GM10266 (cell line): ENCODE data around the gene NFATC2.

Experiments
- DNase-seq: peaks from one replicate; pipeline ENCODE4 v3.0.0; 2012; ENCODE audit errors: extremely low spot score
- TF ChIP-seq, protein P1 (sequence below): IDR thresholded peaks from 2 replicates; pipeline ENCODE4 v1.5.1; 2012; ENCODE audit warnings: mild to moderate bottlenecking, low read depth; ENCODE audit not compliant: control insufficient read depth, insufficient read depth; ENCODE audit errors: missing control alignments

Gene NFATC2

DNA sequence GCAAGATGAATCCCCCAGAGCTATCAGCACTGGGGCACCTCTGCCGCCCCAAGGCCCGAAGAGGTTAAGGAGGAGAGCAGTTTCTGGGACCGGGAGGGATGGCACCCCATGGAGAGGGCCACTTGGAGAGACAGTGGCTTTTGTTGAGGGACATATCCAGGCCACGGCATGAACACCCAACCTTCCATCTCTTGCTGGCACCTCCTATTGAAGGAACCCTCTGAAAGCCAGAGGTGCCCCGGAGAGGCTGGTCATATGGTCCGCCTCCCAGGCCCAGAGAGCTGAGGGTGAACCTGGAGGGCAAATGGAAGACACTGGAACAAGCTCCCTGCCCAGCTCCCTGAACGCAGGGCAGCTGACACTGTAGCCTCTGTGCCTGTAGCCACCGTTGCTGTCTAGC lies 167.0 kb downstream of the NFATC2 start:
- TF ChIP-seq, protein P1, sequence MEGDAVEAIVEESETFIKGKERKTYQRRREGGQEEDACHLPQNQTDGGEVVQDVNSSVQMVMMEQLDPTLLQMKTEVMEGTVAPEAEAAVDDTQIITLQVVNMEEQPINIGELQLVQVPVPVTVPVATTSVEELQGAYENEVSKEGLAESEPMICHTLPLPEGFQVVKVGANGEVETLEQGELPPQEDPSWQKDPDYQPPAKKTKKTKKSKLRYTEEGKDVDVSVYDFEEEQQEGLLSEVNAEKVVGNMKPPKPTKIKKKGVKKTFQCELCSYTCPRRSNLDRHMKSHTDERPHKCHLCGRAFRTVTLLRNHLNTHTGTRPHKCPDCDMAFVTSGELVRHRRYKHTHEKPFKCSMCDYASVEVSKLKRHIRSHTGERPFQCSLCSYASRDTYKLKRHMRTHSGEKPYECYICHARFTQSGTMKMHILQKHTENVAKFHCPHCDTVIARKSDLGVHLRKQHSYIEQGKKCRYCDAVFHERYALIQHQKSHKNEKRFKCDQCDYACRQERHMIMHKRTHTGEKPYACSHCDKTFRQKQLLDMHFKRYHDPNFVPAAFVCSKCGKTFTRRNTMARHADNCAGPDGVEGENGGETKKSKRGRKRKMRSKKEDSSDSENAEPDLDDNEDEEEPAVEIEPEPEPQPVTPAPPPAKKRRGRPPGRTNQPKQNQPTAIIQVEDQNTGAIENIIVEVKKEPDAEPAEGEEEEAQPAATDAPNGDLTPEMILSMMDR: no peak
- no peak for DNase-seq

DNA sequence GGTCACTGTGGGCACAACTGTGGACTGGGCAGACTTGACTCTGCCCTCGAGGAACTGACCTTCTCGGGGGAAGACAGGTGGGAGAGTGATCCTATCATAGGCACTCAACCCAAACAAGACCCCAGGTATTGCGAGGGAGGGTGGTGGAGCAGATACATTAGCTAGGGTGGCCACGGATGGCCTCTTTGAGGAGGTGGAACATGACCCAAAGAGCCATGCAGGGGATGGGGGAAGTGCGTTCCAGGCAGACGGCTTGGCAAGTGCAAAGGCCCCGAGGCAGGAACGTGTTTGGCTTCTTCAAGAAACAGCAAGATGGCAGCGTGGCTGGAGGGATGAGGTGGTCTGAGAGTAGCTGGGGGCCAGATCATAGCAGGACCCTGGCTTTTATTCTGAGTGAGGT lies 167.6 kb downstream of the NFATC2 start:
- TF ChIP-seq, protein P1: no peak
- no peak for DNase-seq

DNA sequence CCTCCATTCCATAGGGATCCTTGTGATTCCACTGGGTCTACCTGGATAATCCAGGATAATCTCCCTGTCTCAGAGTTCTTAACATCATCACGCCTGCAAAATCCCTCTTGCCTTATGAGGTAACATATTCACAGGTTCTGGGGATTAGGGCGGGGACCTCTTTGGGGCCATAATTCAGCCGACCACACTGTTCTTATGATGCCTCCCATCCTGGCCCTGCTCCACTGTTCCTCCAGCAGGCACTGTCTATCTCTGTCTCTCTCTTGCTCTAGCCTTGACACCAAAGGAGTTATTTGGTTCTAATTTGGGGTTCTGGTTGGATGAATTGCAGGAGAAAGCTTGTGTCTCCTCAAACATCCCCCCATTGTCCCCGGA lies 168.1 kb downstream of the NFATC2 start:
- no peak for DNase-seq
- TF ChIP-seq, protein P1: no peak

DNA sequence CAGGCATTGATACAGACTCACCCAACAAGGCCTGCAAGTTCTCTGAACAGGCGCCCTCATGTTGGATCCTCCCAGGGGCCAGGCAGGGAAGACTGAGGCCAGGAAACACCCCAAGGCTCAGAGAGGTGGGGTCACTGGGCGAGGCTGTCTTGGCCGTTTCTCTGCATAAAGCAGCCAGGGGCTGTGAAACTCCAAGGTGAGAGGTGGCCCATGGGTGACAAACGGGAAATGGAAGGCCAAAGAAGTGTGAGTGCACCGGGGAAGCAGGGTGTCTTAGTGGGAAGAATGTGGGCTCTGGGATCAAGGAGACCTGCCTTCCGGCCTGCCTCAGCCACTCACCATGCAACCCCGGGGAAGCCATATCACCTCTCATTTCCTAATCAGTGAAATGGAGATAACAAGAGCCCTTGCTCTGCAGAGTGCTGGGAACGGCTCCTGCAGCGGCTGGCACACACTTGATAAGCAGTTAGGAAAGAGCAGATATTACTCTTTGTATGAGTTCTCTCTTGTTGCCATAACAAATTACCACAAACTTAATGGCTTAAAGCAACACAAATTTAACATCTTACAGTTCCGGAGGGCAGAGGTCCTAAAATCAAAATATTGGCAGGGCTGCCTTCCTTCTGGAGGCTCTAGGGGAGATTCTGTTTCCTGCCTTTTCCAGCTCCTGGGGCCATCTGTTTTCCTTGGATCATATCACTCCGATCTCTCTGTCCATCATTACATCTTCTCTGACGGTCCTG lies 168.6 kb downstream of the NFATC2 start:
- DNase-seq: no peak
- TF ChIP-seq, protein P1: no peak

DNA sequence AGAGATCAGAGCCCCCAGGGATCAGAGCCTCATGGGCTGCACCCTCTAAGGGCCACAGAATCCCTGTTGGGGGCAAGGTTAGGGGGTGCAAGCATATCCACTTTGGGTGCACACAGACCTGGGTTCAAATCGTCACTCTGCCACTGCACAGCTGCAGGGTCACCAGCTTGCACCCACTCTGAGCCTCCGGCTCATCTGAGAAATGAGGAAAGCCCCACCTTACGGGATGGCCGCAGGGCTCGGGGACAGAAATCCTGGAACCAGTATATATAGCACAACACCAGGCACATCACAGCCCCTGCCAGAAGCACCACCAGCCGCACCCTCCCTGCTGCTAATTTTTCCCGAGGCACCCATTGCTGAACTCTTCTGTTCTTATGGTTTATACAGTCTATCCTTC lies 169.6 kb downstream of the NFATC2 start:
- TF ChIP-seq, protein P1: no peak
- DNase-seq: no peak

DNA sequence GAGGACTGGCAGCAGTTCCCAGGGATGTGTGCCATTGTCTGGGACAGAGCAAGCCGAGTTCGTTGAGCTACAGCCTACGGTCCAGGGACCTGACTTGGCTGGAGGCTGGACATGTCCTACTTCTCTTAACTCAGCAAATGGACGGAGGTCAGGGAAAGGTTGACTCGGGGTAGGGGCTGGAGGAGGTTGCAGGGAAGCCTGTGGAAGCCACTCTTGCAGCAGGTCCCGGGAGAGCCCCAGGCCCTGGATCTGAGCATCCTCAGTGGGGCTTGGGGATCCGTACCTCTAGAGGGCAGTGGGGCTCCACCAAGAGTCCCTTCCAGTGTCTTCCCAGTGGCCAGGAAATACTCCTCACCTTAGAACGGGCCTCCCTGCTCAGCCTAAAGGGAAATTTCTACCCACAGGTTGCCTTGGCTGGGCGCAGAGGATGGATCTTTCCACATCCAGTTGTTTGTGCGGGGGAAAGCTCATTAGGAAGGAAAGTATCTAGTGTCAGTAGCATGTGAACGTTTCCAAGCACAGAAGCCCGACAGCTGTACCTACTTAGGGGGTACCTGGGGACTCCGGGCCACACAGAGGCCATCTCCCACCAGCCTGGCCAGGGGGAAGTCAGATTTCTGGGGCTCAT lies 170.2 kb downstream of the NFATC2 start:
- TF ChIP-seq, protein P1: peak; percentile 81
- peak; percentile 79 for DNase-seq

DNA sequence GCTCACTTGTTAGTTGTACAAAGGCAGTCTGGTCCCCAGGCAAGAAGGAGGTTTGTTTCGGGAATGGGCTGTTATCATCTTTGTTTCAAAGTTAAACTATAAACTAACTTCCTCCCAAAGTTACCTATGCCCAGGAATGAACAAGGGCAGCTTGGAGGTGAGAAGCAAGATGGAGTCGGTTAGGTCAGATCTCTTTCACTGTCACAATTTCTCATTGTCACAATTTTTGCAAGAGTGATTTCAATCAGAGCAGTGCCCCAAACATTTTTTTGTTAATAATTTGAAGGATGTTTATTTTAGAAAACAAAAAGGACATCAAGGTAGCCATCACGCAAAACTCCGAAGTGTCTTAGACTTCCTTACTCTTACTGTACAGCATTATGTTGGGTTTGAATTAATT lies 170.8 kb downstream of the NFATC2 start:
- no peak for DNase-seq
- TF ChIP-seq, protein P1: no peak
